Ovary (tissue), 3 donors: ENCODE measurements around the gene SCART1.

Experiments
- EP300 ChIP-seq: sonication (generic); formaldehyde crosslinking; IDR thresholded peaks from one replicate; pipeline ENCODE4 v1.6.1; 2017; ENCODE audit warnings: antibody characterized with exemption
- POLR2A ChIP-seq: fragments of 450-650 bp; IDR thresholded peaks from one replicate; pipeline ENCODE4 v1.6.1; 2017; ENCODE audit warnings: antibody characterized with exemption, mild to moderate bottlenecking, moderate library complexity
- TF ChIP-seq, protein P1 (sequence below), 3 donors: fragments of 450-650 bp in 2 of 3; fragments of 200-600 bp in 1 of 3; IDR thresholded peaks; one replicate each; pipeline versions ENCODE4 v1.5.1 to v1.8.0; 2016 to 2022; ENCODE audit warnings: antibody characterized with exemption in 3 of 3, mild to moderate bottlenecking in 1 of 3
- donor health status: DM: no; HTN: no; CAD: no.

DNA sequence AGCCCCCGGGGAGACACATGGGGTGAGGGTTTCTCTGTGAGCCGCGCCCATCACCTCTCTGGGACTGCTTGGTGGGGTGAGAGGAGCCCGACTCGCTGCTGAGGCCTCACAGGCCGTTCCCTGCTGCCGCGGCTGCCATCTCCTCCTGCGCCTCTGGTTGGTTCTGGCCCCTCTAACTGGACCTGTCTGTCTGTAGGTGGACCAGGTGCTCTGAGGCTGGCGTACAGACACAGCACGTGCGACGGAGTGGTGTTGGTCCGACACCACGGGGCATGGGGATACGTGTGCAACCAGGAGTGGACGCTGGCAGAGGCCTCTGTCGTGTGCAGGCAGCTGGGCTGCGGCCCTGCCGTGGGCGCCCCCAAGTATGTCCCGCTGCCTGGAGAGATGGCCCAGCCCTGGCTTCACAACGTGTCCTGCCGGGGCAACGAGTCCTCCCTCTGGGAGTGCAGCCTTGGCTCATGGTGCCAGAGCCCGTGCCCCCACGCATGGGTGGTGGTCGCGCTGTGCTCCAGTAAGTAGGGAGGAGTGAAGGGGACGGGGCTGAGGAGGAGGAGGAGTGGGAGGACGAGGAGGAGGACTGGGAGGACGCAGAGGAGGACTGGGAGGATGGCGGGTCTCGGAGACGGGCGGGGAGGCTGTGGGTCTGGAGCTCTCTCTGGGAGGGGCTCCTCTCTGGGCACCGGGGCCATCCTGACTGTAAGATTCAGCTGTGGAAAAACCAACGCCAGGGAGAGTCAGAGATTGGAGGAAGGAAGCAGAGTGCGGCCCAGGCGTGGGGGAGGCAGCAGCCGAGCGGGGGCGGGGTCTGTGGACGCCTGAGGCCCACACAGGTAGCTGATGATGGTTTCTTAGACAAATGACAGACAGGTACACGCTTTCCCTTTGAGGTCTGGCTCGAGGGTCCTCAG, 2.6 kb downstream of the SCART1 start:
- TF ChIP-seq, protein P1, sequence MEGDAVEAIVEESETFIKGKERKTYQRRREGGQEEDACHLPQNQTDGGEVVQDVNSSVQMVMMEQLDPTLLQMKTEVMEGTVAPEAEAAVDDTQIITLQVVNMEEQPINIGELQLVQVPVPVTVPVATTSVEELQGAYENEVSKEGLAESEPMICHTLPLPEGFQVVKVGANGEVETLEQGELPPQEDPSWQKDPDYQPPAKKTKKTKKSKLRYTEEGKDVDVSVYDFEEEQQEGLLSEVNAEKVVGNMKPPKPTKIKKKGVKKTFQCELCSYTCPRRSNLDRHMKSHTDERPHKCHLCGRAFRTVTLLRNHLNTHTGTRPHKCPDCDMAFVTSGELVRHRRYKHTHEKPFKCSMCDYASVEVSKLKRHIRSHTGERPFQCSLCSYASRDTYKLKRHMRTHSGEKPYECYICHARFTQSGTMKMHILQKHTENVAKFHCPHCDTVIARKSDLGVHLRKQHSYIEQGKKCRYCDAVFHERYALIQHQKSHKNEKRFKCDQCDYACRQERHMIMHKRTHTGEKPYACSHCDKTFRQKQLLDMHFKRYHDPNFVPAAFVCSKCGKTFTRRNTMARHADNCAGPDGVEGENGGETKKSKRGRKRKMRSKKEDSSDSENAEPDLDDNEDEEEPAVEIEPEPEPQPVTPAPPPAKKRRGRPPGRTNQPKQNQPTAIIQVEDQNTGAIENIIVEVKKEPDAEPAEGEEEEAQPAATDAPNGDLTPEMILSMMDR (IDR thresholded peaks at IDR 0.05): no peak
- TF ChIP-seq POLR2A (no peak), EP300 (no peak)
